A673 (cell line): ENCODE results near the gene PRKAR2B.

ENCODE experiments used
- EZH2 ChIP-seq: fragments of 200-600 bp; sonication (generic); IDR thresholded peaks from 2 replicates; pipeline ENCODE4 v1.6.1; 2017; ENCODE audit warnings: borderline replicate concordance, low read depth, mild to moderate bottlenecking, mixed read lengths, antibody characterized with exemption, low read length; ENCODE audit not compliant: poor library complexity, severe bottlenecking
- TF ChIP-seq, protein P1 (sequence below): fragments of 300-800, 200-600 bp; sonication (generic); conservative IDR thresholded peaks from 2 replicates; pipeline ENCODE4 v1.5.1; 2017; ENCODE audit warnings: low read depth, mild to moderate bottlenecking, antibody characterized with exemption, low read length, moderate library complexity, mixed read lengths

DNA sequence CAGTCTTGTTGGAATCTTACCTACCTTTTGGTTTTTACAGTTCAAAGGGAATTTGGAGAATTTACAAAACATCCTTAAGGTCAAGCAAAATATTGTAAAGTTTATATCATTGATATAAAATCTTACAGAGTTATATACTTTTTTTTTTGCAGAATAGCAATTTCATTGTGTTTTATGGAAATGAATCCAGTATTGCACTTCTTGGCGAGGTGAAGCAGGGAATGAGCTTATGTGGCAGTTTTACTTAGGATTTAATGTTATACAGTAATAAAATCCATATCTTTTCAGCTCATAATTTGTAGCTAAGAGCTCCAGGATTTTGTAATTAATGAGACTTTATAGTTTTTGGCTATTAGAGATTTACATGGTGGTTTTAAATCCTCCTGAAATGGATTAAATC is 5.0 kb downstream of the PRKAR2B start:
- TF ChIP-seq, protein P1, sequence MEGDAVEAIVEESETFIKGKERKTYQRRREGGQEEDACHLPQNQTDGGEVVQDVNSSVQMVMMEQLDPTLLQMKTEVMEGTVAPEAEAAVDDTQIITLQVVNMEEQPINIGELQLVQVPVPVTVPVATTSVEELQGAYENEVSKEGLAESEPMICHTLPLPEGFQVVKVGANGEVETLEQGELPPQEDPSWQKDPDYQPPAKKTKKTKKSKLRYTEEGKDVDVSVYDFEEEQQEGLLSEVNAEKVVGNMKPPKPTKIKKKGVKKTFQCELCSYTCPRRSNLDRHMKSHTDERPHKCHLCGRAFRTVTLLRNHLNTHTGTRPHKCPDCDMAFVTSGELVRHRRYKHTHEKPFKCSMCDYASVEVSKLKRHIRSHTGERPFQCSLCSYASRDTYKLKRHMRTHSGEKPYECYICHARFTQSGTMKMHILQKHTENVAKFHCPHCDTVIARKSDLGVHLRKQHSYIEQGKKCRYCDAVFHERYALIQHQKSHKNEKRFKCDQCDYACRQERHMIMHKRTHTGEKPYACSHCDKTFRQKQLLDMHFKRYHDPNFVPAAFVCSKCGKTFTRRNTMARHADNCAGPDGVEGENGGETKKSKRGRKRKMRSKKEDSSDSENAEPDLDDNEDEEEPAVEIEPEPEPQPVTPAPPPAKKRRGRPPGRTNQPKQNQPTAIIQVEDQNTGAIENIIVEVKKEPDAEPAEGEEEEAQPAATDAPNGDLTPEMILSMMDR: no peak
- TF ChIP-seq EZH2: no peak
